CD4-positive, alpha-beta T cell (primary cell): ENCODE data around the gene IGLL5. TPM values are rescaled to one million over a fixed set of nuclear protein-coding genes. Genes with fewer than 3 reads are reported as not detected.

Source experiments
- ATAC-seq: fragments of 200-7000 bp; cut with Tn5 transposase; one replicate; pipeline ENCODE4 v1.10.0; 2022; ENCODE audit warnings: mild to moderate bottlenecking; ENCODE audit not compliant: poor library complexity
- CTCF ChIA-PET: fragments of 350-600 bp; sonication (Branson Sonifier 250); formaldehyde crosslinking; loops from one replicate; lab custom pipeline; 2021; ENCODE audit warnings: antibody characterized with exemption, inconsistent platforms; lab: Charles Lee
- POLR2A ChIA-PET: fragments of 350-600 bp; sonication (Branson Sonifier 250); formaldehyde crosslinking; loops from one replicate; lab custom pipeline; 2021; ENCODE audit warnings: antibody characterized with exemption, inconsistent platforms; lab: Charles Lee
- DNase-seq, 14 experiments: peaks; one replicate each; pipeline ENCODE4 v3.0.0-alpha.2; 2013 to 2020; ENCODE audit warnings: mixed read lengths in 2 of 14
- H3K27ac ChIP-seq, 2 donors: one replicate each; pipeline versions ENCODE4 v1.5.1 to v1.7.0; 2013; ENCODE audit warnings: low read length in 2 of 2, low read depth in 1 of 2, mild to moderate bottlenecking in 1 of 2
- H3K27me3 ChIP-seq, 2 experiments: 1 replicate in 1 of 2; 2 replicates in 1 of 2; pipeline versions ENCODE4 v1.6.1 to v1.7.0; 2013; ENCODE audit warnings: low read length in 2 of 2, control low read depth in 1 of 2, mild to moderate bottlenecking in 1 of 2, moderate library complexity in 1 of 2; ENCODE audit not compliant: insufficient read depth in 2 of 2, control insufficient read depth in 1 of 2
- H3K36me3 ChIP-seq: one replicate; pipeline ENCODE4 v1.6.1; 2013; ENCODE audit warnings: low read length, control low read depth; ENCODE audit not compliant: insufficient read depth
- H3K4me1 ChIP-seq: one replicate; pipeline ENCODE4 v1.6.1; 2013; ENCODE audit warnings: low read length, control low read depth; ENCODE audit not compliant: insufficient read depth
- H3K4me3 ChIP-seq: one replicate; pipeline ENCODE4 v1.5.1; 2013; ENCODE audit warnings: mild to moderate bottlenecking, low read length, moderate library complexity
- H3K9me3 ChIP-seq, 2 experiments: 1 replicate in 1 of 2; 2 replicates in 1 of 2; pipeline versions ENCODE4 v1.6.1 to v1.7.0; 2013; ENCODE audit warnings: low read length in 2 of 2, mild to moderate bottlenecking in 2 of 2, control low read depth in 1 of 2, moderate library complexity in 1 of 2; ENCODE audit not compliant: control insufficient read depth in 1 of 2, insufficient read depth in 1 of 2
- H3K27ac Mint-ChIP-seq: one replicate; pipeline ENCODE4 v1.8.0; 2020; ENCODE audit warnings: mixed read lengths
- H3K27me3 Mint-ChIP-seq: one replicate; pipeline ENCODE4 v1.8.0; 2021; ENCODE audit warnings: mixed read lengths
- H3K36me3 Mint-ChIP-seq: one replicate; pipeline ENCODE4 v1.8.0; 2021; ENCODE audit warnings: low read depth, mixed read lengths
- H3K4me1 Mint-ChIP-seq: one replicate; pipeline ENCODE4 v1.8.0; 2021; ENCODE audit warnings: low read depth, mixed read lengths
- H3K4me3 Mint-ChIP-seq: one replicate; pipeline ENCODE4 v1.8.0; 2020; ENCODE audit warnings: mild to moderate bottlenecking, mixed read lengths
- H3K9me3 Mint-ChIP-seq: one replicate; pipeline ENCODE4 v1.8.0; 2020; ENCODE audit warnings: mixed read lengths
- intact Hi-C, 2 experiments: fragments of 100-400 bp; cut with DNase I in 1 of 2; cut with micrococcal nuclease in 1 of 2; formaldehyde crosslinking; loops; one replicate each; pipeline versions ENCODE4 v1.15.1 to v1.9.0; 2023 to 2025; cut with DNase I, micrococcal nuclease
- total RNA-seq, 174 experiments: library from RNA in 2 of 174; stranded (reverse) in 2 of 174; gene quantifications; one replicate each; pipeline ENCODE4 v1.2.3 and lab custom pipeline; 2021 to 2026
- TF ChIP-seq, protein P1 (sequence below): fragments of 200-600 bp; IDR thresholded peaks from one replicate; pipeline ENCODE4 v1.8.0; 2022; ENCODE audit warnings: antibody characterized with exemption, mild to moderate bottlenecking

The IGLL5 gene
- total RNA-seq, 2 experiments from 2014 or later: not detected

- Histone ChIP-seq H3K27me3 (no peaks in the 10 kb centered on the region), H3K9me3 (peaks cover 0 to 3% of the 10 kb centered on the region in 2 experiments), H3K4me3 (no peak overlapping the region), H3K4me1 (peaks cover 8% of the 10 kb centered on the region), H3K36me3 (no peaks in the 10 kb centered on the region), H3K27ac (no peak overlapping the region)
- intact Hi-C loops: loop anchor here (2.0 to 10.0 kb wide), 7 partner anchors 31 to 287 kb away; no protein-coding TSS in a partner anchor
- Mint-ChIP-seq H3K27me3 (no peaks in the 10 kb centered on the region), H3K4me1 (no peaks in the 10 kb centered on the region), H3K27ac (no peak overlapping the region), H3K36me3 (no peaks in the 10 kb centered on the region), H3K4me3 (no peak overlapping the region), H3K9me3 (peaks cover 2% of the 10 kb centered on the region)
- POLR2A ChIA-PET: interaction anchor here (1.1 kb wide), 1 partner anchor 126 kb away, joined by 3 read pairs; no protein-coding TSS in a partner anchor
- TF ChIP-seq, protein P1, sequence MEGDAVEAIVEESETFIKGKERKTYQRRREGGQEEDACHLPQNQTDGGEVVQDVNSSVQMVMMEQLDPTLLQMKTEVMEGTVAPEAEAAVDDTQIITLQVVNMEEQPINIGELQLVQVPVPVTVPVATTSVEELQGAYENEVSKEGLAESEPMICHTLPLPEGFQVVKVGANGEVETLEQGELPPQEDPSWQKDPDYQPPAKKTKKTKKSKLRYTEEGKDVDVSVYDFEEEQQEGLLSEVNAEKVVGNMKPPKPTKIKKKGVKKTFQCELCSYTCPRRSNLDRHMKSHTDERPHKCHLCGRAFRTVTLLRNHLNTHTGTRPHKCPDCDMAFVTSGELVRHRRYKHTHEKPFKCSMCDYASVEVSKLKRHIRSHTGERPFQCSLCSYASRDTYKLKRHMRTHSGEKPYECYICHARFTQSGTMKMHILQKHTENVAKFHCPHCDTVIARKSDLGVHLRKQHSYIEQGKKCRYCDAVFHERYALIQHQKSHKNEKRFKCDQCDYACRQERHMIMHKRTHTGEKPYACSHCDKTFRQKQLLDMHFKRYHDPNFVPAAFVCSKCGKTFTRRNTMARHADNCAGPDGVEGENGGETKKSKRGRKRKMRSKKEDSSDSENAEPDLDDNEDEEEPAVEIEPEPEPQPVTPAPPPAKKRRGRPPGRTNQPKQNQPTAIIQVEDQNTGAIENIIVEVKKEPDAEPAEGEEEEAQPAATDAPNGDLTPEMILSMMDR: no peak
- DNase-seq (no peak), ATAC-seq (no peak)
- CTCF ChIA-PET: interaction anchor here (1.2 to 1.4 kb wide), 2 partner anchors 77 to 92 kb away, joined by 3 to 4 read pairs; no protein-coding TSS in a partner anchor
Observed at GRCh38 chr22:22879675-22880155, 7.9 kb upstream of the IGLL5 start.

GRCh38 chr22:22880645-22881044, 7.0 kb upstream of the IGLL5 start:
- no peaks in the 10 kb centered on the region for H3K4me1 Mint-ChIP-seq
- H3K36me3 ChIP-seq: no peaks in the 10 kb centered on the region
- H3K27me3 Mint-ChIP-seq: no peaks in the 10 kb centered on the region
- intact Hi-C loops: loop anchor here (5.0 to 10.0 kb wide), 6 partner anchors 33 to 288 kb away; no protein-coding TSS in a partner anchor
- H3K4me3 Mint-ChIP-seq: no peak overlapping the region
- ATAC-seq: no peak
- no peaks in the 10 kb centered on the region for H3K9me3 ChIP-seq
- no peaks in the 10 kb centered on the region for H3K36me3 Mint-ChIP-seq
- H3K4me1 ChIP-seq: peaks cover 8% of the 10 kb centered on the region
- TF ChIP-seq, protein P1: no peak
- no peak overlapping the region for H3K27ac ChIP-seq
- no peaks in the 10 kb centered on the region for H3K27me3 ChIP-seq
- POLR2A ChIA-PET: no interaction called here
- DNase-seq: no peak
- H3K4me3 ChIP-seq: no peak overlapping the region
- CTCF ChIA-PET: interaction anchor here (1.4 kb wide), 1 partner anchor 78 kb away, joined by 4 read pairs; no protein-coding TSS in a partner anchor
- no peak overlapping the region for H3K27ac Mint-ChIP-seq
- H3K9me3 Mint-ChIP-seq: peaks cover 2% of the 10 kb centered on the region

DNA sequence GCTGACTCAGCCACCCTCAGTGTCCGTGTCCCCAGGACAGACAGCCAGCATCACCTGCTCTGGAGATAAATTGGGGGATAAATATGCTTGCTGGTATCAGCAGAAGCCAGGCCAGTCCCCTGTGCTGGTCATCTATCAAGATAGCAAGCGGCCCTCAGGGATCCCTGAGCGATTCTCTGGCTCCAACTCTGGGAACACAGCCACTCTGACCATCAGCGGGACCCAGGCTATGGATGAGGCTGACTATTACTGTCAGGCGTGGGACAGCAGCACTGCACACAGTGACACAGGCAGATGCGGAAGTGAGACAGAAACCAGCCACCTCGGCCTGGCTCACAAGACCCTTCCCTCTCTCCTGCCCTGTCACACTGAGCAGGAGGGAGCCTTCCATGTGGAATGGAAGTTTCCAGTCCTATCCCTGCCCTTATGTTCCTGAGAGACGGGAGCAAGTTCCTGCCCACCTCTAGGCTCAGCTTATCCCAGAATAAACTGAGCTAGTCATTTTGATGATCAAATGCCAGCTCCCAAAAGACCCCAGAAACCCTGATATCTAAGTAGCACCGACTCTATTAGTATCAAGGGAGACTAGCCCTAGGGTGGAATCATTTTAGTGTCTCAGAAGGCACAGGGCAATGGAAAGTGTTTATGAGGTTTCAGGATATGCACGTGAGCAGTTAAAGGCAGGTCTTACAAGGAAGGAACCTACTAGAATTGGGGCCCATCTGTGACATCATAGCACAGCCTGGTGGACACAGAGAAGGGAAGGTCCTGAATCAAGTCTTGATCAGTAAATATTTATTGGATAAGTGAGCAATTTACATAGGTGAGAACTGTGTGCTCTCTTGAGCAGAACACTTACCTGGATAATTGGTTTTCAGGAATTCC, 6.3 kb upstream of the IGLL5 start:
- Histone ChIP-seq H3K4me1 (peaks cover 8% of the 10 kb centered on the region), H3K9me3 (no peaks in the 10 kb centered on the region), H3K27me3 (no peaks in the 10 kb centered on the region), H3K4me3 (no peak overlapping the region), H3K27ac (no peak overlapping the region), H3K36me3 (no peaks in the 10 kb centered on the region)
- POLR2A ChIA-PET: no interaction called here
- ATAC-seq (no peak), DNase-seq (peak in 3 of 14 experiments; percentile 45 to 52 (median 50))
- Mint-ChIP-seq H3K27ac (no peak overlapping the region), H3K36me3 (no peaks in the 10 kb centered on the region), H3K4me1 (no peaks in the 10 kb centered on the region), H3K27me3 (no peaks in the 10 kb centered on the region), H3K9me3 (no peaks in the 10 kb centered on the region), H3K4me3 (no peak overlapping the region)
- CTCF ChIA-PET: no interaction called here
- TF ChIP-seq, protein P1: no peak
- intact Hi-C loops: loop anchor here (5.0 to 10.0 kb wide), 6 partner anchors 34 to 289 kb away; no protein-coding TSS in a partner anchor
